Activated CD4-positive, alpha-beta T cell treated with anti-CD3 and anti-CD28 coated beads, Interleukin-2, amount 50 U/mL, for 24 hours (primary cell): Measurements from ENCODE around the gene CABP5.

ENCODE experiments used
- DNase-seq, 2 donors: peaks; one replicate each; pipeline ENCODE4 v3.0.0-alpha.2; 2020; ENCODE audit warnings: low read depth in 1 of 2, low spot score in 1 of 2

CABP5 gene

GRCh38 chr19:48033604-48034003 lies 10.3 kb downstream of the CABP5 start:
- DNase-seq = no peak

DNA sequence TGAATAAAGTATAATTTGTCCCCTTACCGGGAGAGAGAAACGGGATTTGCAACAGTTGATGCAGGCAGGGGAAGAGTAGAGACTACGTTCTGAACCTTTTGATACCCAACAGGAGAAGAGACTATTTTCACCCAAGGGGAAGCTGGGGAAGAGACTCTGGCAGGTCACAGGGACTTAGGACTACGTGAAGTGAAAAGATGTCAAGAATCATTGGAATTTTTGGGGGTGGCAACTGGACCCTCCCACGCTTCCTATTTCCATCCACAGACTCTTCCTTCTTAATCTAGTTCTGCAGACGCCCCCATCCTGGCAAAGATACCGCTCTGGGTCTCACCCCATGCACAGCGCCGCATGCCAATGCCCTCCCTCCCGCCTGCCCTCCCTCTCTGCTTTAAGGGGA lies 13.8 kb downstream of the CABP5 start:
- DNase-seq = no peak

- no peak for DNase-seq
Measured at GRCh38 chr19:48029431-48029830, 14.4 kb downstream of the CABP5 start.

GRCh38 chr19:48025480-48025879 lies 18.4 kb downstream of the CABP5 start:
- no peak for DNase-seq

GRCh38 chr19:48023518-48023917 lies 20.4 kb downstream of the CABP5 start:
- no peak for DNase-seq

DNA sequence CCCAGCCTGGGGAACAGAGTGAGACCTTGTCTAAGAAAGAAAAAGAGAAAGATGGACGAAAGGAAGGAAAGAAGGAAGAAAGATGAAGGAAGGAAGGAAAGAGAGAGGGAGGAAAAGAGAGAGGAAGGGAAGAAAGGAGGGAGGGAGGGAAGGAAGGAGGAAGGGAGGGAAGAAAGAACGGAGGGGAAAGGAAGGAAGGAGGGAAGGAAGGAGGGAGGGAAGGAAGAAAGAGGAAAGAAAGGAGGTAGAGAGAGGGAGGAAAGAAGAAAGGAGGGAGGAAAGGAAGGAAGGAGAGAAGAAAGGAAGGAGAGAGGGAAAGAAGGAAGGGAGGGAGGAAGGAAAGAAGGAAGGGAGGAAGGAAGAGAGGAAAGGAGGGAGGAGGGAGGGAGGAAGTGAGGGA lies 20.9 kb downstream of the CABP5 start:
- no peak for DNase-seq

DNA sequence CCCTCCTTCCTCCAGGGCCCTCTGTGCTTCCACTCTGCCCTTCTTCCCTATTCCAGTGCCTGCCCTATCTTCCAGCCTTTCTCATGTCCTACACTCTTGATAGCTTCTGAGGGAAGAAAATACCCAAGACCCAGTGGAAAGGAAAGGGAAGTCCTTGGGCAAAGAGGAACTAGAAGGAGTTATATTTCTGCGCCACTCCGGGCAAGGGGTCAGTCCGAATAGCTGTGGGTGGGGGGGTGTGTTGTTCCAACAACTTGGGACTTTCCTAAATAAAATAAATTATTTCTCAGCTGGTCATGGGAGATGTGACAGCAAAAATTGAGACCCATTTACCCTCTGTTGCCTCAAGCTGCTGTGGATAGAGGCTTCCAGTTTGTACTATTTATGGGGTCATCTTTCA lies 23.2 kb downstream of the CABP5 start:
- no peak for DNase-seq

DNA sequence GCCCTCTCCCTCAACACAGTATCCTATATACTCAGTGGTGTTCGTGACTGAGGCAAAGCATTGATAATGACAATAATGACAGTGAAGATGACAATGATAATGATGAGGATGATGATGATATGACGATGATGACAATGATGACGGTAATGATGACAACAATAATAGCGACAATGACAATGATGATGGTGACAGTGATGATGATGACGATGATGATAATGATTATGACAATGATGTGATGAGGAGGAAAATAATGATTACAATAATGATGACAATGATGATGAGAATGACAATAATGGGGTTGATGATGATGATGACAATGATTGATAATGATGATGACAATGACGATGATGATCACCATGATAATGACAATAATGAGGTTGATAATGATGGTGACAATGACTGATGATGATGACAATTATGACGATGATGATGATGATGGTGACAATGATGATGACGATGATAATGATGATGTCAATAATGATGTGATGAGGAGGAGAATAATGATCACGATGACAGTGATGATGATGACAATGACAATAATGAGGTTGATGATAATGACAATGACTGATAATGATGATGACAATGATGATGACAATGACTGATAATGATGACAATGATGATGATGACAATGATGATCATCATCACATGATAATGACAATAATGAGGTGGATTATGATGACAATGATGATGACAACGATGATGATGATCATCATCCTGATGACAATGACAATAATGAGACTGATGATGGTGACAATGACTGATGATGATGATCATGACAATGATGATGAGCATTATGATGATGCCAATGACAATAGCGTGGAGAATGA lies 32.7 kb downstream of the CABP5 start:
- no peak for DNase-seq

GRCh38 chr19:48006762-48007161 lies 37.1 kb downstream of the CABP5 start:
- DNase-seq = no peak

GRCh38 chr19:48004236-48004635 lies 39.6 kb downstream of the CABP5 start:
- DNase-seq = no peak

DNA sequence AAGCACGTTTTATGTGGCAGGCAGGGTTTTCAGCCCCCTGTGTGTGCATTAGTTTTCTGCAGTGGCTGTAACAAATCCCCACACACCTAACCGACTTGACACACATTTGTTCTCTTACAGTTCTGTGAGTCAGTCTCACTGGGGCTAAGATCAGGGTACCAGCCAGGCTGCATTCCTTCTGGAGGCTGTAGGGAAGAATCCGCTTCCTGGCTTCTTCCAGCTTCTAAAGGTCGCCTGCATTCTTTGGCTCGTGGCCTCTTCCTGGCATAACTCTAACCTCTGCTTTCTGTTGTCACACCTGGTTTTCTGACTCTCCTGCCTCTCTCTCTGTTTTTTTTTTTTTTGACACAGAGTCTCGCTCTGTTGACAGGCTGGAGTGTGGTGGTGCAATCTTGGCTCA lies 43.0 kb downstream of the CABP5 start:
- DNase-seq = no peak

DNA sequence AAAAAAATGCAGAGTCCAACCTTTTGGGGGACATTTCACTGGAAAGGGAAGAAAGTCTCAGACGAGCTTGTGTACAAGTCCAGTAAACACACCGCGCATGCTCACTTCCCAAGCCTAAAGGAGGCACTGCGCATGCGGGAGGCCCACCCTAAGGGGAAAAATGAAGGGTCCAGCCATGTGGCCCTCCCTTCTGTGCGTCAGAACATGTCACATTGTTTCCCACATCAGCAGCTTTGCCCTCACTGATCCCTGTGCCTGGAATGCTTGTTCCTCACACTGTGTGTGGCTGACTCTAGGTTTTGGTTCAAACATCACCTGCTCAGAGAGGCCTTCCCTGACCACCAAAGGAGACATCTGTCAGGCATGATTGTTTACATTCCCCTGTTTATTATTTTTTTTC lies 45.1 kb downstream of the CABP5 start:
- no peak for DNase-seq

GRCh38 chr19:47996230-47996727 lies 47.6 kb downstream of the CABP5 start:
- no peak for DNase-seq

GRCh38 chr19:47994209-47994802 lies 49.6 kb downstream of the CABP5 start, which contains the start of gene ELSPBP1:
ELSPBP1 (plus strand) TSS chr19:47994632; CDS start chr19:48008668, 14,036 bp downstream.
- no peak for DNase-seq

GRCh38 chr19:47992070-47992469 lies 51.8 kb downstream of the CABP5 start, which contains the start of gene BSPH1:
BSPH1 (minus strand) TSS chr19:47992170; CDS start chr19:47992081, 89 bp downstream.
- DNase-seq = no peak

DNA sequence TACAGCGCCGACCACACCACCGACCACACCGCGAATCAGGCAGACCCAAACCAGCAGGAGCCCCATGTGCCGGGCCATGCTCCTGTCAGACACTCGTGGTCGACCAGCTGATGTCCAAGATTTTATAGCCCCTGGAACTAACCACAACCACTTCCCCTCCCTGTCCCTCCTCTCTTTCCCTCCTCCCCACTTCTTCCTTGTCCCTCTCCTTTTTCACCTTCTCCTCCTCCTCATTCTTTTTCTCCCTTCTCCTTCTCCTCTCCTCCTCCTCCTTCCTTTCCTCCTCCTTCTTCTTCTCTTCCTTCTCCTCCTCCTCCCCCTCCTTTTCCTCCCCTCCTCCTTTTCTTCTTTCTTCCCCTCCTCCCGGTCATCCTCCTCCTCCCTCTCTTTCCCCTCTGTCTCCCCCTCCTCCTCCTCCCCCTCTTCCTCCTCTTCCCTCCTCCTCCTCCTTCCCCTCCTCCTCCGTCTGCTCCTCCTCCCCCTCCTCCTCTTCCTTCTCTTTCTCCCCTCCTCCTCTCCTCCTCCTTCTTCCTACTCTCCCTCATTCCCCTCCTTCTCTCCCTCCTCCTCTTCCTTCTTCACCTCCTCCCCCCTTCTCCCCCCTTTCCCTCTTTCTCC lies 52.6 kb downstream of the CABP5 start:
- no peak for DNase-seq
